Fibroblast of the conjunctiva (primary cell): ENCODE results near the gene GRK2.
"Not testable (repeated sequence)": the region's sequence is repeated elsewhere in the genome, so short reads cannot be mapped to it uniquely, and the experiment has no call there.

ENCODE experiments used
- DNase-seq: peaks from one replicate; pipeline ENCODE4 v3.0.0-alpha.2; 2010; ENCODE audit warnings: low read depth

GRK2 gene

DNA sequence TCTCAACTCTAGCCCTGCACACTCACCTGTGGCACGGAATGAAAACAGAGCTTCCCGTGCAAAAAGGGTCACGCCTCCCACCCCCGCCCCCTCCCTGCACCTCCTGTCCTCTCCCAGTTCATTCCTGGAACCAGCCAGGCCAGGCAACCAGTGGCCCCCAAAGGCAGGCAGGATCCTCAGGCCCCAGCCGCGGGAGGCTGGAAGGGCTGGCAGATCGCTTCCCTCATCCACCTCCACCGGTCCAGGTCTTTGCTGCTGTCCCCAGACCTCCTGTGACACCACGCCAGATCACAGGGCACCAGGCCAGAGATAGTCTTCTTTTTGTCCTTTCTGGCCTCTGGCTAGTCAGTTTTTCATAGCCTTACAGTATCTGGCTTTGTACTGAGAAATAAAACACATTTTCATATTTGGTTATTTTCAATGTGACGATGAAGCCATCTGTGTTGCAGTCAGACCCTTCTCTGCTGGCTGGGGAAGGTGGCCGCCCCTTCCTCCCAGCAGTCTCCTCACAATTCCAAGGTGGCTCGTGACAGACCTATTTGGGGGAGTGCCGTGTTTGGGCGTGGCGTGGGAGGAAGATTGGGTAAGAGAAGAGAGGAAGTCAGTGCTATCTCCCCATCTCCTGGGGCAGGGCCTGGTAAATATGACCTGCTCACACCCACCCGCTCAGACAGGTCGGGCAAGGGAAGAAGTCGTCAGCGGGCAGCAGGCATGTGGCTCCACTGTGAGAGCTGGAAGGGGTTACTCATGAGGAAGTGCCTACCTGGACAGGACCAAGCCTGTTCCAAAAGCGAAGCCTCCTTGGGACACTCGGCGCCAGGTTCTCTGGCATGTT, 46.1 kb downstream of the GRK2 start:
- no peak for DNase-seq

DNA sequence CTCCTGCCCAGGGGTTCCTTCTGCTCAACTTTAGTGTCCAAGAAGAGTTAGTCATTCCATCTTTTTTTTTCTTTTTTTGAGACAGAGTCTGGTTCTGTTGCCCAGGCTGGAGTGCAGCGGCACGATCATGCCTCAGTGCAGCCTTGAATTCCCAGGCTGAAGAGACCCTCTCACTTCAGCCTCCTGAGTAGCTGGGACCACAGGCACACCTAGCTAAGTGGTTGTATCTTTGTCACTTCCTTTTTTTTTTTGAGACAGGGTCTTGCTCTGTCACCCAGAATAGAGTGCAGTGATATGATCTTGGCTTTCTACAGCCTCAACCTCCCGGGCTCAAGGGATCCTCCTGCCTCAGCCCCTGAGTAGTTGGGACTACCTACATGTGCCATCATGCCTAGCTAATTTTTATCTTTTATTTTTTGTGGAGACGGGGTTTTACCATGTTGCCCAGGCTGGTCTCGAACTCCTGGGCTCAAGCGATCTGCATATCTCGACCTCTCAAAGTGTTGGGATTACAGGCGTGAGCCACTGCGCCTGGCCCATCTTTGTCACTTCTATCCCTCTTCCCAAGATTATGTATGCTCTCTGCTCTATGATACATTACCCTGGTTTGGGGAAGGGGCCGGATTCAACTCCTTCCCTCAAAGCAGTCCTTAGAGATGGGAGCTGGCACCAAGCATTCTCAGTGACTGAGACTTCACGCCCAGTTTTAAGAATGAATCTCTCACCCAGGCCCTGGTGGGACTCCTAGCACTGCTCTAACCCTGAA, 47.0 kb downstream of the GRK2 start:
- no peak for DNase-seq

DNA sequence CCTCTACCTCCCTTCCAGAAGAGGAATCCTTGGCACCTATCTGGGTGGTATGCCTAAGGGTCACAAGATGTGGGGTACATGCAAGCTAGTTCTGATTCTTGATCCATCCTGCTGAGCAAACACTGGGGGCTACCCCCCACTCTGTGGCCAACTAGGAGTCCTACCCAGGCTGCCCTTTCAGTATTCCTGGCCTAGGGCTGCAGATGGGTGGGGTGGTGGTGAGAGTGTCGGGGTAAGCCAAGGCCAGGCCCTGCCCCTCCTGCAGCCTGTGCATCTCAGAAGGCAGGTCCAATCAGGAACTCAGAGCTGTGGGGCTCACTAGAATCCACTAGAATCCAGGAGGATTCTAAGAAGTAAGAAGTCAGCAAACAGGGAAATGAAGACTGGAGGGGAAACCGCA, 47.9 kb downstream of the GRK2 start:
- DNase-seq, result no peak

DNA sequence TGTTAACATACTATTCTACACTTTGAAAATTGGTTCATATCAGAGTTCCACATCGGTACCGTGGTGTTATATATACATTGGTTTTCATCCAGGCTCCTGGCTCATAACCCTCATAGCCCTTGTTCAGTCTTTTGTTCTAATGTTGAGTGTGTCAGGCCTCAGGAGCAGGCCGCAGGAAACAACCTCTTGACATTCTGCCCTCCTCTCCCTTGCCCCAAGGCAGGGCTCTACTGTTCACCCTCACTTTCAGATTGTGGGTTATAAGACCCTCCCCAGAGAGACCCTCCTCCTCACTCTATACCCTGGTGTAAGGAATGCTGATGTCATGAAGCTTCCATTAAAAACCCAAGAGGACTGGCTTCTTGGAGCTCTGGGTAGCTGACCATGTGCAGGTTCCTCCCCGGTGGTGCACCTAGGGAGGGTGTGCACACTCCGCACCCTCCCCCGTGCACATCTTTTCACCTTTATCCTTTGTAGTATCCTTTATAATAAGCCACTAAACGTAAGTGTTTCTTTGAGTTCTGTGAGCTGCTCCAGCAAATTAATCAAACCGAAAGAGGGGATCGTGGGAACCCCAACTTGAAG, 49.1 kb downstream of the GRK2 start:
- DNase-seq, result no peak

DNA sequence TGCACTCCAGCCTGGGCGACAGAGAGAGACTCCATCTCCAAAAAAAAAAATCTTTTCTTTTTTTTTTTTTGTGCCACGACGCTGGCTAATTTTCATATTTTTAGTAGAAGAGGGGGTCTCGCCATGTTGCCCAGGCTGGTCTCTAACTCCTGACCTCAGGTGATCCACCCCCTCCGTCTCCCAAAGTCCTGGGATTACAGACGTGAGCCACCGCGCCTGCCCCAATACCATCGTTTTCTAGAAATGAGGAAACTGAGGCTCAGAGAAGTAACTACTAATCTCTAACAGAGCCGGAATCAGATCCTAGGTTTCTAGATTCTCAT, 50.6 kb downstream of the GRK2 start:
- DNase-seq, result no peak

DNA sequence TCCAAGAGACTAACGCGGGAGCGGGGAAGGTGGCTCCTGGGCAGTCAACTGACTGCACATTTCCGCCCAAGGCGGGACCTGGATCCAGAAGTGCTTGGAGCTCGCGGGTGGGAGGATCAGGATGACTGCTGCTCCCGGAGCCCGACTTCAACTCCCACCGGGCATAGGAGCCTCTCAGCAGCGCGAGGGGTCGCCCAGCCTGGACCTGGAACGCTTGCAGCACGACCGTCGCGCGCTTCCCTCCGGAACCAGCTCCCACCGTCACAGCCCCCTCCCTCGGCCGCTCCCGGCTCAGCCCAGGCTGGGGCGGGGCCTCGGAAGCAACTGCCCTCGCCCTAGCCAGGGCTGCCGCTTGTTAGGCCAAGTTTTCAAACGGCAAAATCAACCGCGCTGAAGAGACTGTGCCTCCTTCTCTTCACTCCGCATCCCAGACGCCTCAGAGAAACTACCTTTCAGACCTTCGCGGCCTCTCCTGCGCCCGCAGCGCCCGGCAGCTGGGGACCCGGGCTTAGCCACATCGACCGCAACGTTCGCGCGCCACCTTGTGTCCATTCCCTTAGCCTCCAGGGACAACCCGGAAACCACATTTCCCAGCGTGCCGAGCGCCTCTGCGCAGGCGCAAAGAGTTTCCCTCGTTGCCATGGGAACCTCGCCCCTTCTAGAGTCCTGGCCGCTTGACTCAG, 51.1 kb downstream of the GRK2 start:
- peak; percentile 88 for DNase-seq

DNA sequence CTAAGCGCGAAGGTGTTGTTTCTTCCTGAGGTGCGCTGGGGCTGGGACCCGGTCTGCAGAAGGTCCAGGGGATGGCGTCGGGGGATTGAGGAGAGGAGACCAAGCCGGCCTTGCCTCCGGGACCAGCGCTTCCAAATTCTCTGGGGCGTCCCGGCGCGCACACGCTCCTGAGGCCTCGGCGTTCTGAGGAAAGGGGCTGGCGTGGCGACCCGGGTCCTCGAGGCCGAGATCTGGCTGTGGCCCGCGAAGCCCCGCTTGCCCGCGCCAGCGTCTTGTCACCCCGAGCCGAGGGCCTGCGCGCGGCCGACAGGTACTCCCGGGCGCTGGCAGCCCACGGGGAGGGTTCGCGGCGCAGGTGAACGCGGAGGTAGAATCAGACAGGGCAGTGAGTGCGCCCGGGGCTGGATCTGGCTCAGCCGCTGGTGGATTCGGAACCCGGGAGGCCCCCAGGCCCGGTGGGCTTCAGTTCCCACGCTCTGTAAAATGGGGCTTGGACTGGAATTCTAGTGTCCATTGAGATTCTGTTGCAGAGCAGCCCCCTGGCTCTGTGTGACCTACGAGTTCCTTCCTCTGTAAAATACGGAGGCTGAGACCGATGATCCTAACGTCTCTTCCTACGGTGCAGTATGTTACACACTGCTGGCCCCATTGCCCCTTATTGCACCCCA, 51.7 kb downstream of the GRK2 start:
- DNase-seq, result no peak

DNA sequence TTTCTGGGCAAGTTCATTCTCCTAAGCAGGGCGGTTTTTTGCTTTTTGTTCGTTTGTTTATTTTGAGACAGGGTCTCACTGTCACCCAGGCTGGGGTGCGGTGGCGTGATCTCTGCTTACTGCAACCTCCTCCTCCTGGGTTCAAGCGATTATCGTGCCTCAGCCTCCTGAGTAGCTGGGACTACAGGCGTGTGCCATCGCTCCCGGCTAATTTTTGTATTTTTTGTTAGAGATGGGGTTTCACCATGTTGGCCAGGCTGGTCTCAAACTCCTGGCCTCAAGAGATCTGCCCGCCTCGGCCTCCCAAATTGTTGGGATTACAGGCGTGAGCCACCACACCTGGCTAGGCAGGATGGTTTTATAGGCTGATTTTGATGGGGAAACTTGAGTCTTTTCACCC, 52.6 kb downstream of the GRK2 start:
- not testable (repeated sequence) for DNase-seq

DNA sequence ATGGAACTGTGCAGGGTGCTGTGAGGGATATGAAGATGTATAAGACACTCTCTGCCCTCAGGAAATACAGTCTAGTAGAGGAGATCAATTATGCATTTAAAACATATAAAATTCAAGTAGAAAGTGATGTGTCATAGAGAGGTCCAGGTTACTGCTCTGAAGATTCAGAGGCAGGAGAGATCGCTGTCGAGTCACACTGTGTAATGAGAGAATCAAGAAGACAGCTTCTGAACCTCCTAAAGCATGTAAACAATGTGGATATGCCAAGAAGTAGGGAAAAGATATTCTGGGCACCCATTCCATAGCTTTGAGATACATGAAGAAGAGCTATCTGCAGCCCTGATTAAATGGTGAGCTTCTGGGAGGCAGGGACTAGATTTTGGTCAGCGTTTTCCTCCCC, 53.7 kb downstream of the GRK2 start:
- no peak for DNase-seq

DNA sequence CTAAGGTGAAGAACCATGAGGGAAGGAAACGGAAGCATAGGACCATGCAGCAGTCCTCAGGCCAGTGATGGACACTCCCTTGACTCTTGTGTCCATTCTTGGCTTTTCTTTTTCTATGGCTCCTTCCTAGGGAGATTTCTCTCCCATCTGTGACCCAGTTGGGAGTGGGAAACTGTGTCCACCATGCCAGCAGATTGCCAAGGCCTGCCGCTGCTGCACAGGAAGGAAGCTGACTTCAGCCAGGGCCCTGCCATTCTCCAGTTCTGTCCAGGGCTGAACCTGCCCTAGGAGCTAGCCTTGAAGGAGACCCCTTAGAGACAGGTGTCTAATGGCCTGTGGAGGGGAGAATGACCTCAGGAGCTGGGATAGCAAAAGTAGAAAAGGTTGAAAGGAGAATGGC, 54.4 kb downstream of the GRK2 start:
- no peak for DNase-seq

DNA sequence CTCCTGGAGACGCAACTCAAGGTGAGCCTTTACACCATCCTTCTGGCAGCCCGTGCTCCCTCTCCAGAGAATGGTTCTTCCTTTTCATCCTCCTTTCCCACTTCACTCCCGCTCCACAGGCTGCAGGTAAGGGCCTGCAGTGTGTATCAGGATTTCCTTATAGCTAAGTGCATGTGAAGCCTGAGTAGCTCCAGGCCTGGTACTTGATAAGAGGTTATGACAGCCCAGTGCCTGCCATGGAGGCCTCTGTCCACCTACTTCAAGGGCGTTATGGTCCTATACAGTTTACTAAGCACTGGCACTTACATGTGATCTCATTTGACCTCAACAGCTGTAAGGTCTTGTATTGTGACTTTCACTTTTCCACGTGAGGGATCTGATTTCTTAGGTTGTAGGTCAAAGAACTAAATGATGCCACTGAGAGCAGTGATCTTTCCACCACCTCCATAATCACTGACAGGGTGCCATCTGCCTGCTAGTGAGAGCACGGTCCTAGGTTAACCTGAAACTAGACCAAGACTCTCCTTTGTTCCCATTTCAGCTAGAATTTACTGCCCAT, 55.1 kb downstream of the GRK2 start:
- DNase-seq, result no peak

DNA sequence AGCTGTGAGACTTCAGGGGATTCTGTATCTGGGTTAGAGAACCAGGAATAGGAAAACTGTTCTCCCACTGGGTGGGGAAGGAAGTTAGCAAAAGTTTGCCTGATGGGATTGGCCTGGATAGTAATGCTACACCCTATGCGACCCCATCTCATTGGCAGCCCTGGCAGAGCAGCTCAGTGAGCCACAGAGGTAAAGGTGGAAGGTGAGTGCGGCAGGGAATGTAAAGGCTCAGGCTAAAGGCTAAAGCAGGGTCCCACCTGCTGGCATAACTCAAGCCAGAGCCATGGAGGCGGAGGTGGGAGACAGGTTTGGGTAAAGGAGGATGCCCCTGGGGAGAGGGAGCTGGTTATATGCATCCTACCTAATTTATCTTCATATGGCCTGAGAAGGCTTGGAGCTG, 55.8 kb downstream of the GRK2 start:
- no peak for DNase-seq

DNA sequence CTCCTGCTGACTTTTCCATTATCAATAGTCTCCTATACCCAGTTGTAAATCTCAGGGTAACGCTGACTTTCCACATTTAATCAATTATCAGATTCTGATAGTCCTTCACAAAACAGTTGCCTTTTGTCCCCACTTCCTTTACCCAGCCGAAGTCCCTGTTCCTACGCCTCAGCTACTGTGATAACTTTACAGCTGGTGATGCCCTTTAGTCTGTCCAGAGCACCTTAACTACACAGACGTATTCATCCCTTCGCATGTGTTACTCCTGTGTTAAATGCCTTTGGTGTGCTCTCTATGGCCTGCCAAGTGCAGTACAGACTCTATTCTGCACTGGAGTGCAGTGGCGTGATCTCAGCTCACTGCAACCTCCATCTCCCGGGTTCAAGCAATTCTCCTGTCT, 57.3 kb downstream of the GRK2 start:
- DNase-seq, result no peak

DNA sequence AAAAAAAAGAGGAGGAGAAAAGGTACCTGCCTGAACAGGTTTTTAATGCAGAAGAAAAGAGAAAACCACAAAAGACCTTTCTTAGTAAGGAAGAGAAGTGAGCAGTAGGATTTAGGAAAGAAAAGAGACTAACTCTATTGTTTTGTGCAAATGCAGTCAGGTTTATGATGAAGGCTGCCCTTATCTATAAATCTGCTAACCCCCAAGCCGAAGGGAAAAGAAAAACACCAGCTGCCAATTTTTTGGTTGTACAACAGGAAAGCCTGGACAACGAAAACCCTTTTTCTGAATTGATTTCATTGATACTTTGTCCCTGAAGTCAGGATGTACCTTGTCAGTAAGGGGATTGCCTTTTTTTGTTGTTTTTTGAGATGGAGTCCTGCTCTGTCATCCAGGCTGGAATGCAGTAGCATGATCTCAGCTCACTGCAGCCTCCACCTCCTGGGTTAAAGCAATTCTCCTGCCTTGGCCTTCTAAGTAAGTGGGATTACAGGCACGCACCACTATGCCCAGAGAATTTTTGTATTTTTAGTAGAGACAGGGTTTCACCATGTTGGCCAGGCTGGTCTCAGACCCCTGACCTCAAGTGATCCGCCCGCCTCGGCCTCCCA, 65.9 kb downstream of the GRK2 start:
- DNase-seq, result no peak
